Breast epithelium (tissue), 4 donors: Measurements from ENCODE around the gene IRS1. TPM values are rescaled to one million over a fixed set of nuclear protein-coding genes. Genes with fewer than 3 reads are reported as not detected.

Experiments
- DNase-seq, 2 donors: peaks; one replicate each; pipeline ENCODE4 v3.0.0-alpha.2; 2019; ENCODE audit warnings: low spot score in 2 of 2
- H3K27ac ChIP-seq, 2 donors: fragments of 200-600 bp; sonication (generic) in 1 of 2; one replicate each; pipeline ENCODE4 v1.5.1; 2016 to 2019; ENCODE audit warnings: mild to moderate bottlenecking in 1 of 2
- H3K27me3 ChIP-seq, 2 donors: fragments of 200-600 bp; sonication (generic) in 1 of 2; one replicate each; pipeline versions ENCODE4 v1.5.1 to v1.6.0; 2017 to 2019; ENCODE audit warnings: control low read depth in 1 of 2, mild to moderate bottlenecking in 1 of 2
- H3K36me3 ChIP-seq: fragments of 200-600 bp; one replicate; pipeline ENCODE4 v1.5.1; 2019
- H3K4me1 ChIP-seq, 2 donors: fragments of 200-600 bp; sonication (generic); one replicate each; pipeline ENCODE4 v1.5.1; 2016 to 2019; ENCODE audit warnings: control low read depth in 1 of 2
- H3K4me3 ChIP-seq, 3 donors: fragments of 200-600 bp; sonication (generic); 1 replicate in 2 of 3; 2 replicates in 1 of 3; pipeline ENCODE4 v1.5.1; 2016 to 2019; ENCODE audit warnings: mild to moderate bottlenecking in 3 of 3, moderate library complexity in 2 of 3
- H3K9me3 ChIP-seq, 2 donors: fragments of 200-600 bp; sonication (generic) in 1 of 2; one replicate each; pipeline ENCODE4 v1.5.1; 2016 to 2019; ENCODE audit warnings: control low read depth in 1 of 2
- CTCF ChIP-seq, 3 donors: fragments of 450-650 bp; IDR thresholded peaks; one replicate each; pipeline ENCODE4 v1.5.1; 2016 to 2017; ENCODE audit warnings: antibody characterized with exemption in 3 of 3, mild to moderate bottlenecking in 3 of 3, moderate library complexity in 3 of 3
- POLR2A ChIP-seq: fragments of 450-650 bp; IDR thresholded peaks from one replicate; pipeline ENCODE4 v1.6.1; 2016; ENCODE audit warnings: antibody characterized with exemption, mild to moderate bottlenecking, moderate library complexity
- POLR2AphosphoS5 ChIP-seq, 3 donors: sonication (generic); formaldehyde crosslinking; IDR thresholded peaks; one replicate each; pipeline ENCODE4 v1.6.1; 2017; ENCODE audit warnings: antibody characterized with exemption in 3 of 3
- intact Hi-C: fragments of 100-400 bp; cut with DNase I; formaldehyde crosslinking; loops from one replicate; pipeline ENCODE4 v1.15.1; 2023; ENCODE audit warnings: low total_unique reads
- total RNA-seq, 3 donors: library from RNA; depleted of rRNA; stranded (reverse); fragments of >200 nt; gene quantifications; one replicate each; pipeline ENCODE4 v1.1.0, GENCODE V29; 2016

Gene IRS1
- total RNA-seq, 3 donors from 2014 or later: 18.4 to 48.3 (median 22.3) TPM

- Histone ChIP-seq H3K4me3 (no peak overlapping the region), H3K36me3 (no peaks in the 10 kb centered on the region), H3K4me1 (no peaks in the 10 kb centered on the region), H3K9me3 (no peaks in the 10 kb centered on the region), H3K27ac (no peak overlapping the region), H3K27me3 (no peaks in the 10 kb centered on the region)
- TF ChIP-seq POLR2AphosphoS5 (IDR thresholded peaks at IDR 0.05) (no peak), CTCF (IDR thresholded peaks at IDR 0.05) (no peak), POLR2A (no peak)
- intact Hi-C loops: no loop called here
- no peak for DNase-seq
Measured at GRCh38 chr2:226818930-226819329, 19.3 kb upstream of the IRS1 start.

GRCh38 chr2:226813148-226813701, 13.6 kb upstream of the IRS1 start:
- no peak for TF ChIP-seq POLR2AphosphoS5 (IDR thresholded peaks at IDR 0.05)
- Histone ChIP-seq H3K27ac (no peak overlapping the region), H3K9me3 (no peaks in the 10 kb centered on the region), H3K36me3 (no peaks in the 10 kb centered on the region), H3K4me3 (no peak overlapping the region), H3K27me3 (no peaks in the 10 kb centered on the region), H3K4me1 (no peaks in the 10 kb centered on the region)
- intact Hi-C loops: no loop called here
- DNase-seq: no peak

- intact Hi-C loops: loop anchor here (5.0 kb wide), 1 partner anchor 124 kb away; no protein-coding TSS in a partner anchor
- Histone ChIP-seq H3K9me3 (no peaks in the 10 kb centered on the region), H3K4me1 (no peaks in the 10 kb centered on the region), H3K27ac (no peak overlapping the region), H3K4me3 (no peak overlapping the region), H3K36me3 (no peaks in the 10 kb centered on the region), H3K27me3 (no peaks in the 10 kb centered on the region)
- no peak for DNase-seq
- TF ChIP-seq POLR2AphosphoS5 (IDR thresholded peaks at IDR 0.05) (no peak), POLR2A (no peak), CTCF (IDR thresholded peaks at IDR 0.05) (no peak)
Measured at GRCh38 chr2:226803410-226803809, 3.8 kb upstream of the IRS1 start.

- DNase-seq: no peak
- Histone ChIP-seq H3K27me3 (no peaks in the 10 kb centered on the region), H3K9me3 (no peaks in the 10 kb centered on the region), H3K4me3 (no peak overlapping the region), H3K27ac (no peak overlapping the region), H3K36me3 (no peaks in the 10 kb centered on the region), H3K4me1 (no peaks in the 10 kb centered on the region)
- intact Hi-C loops: loop anchor here (5.0 kb wide), 1 partner anchor 125 kb away; no protein-coding TSS in a partner anchor
- peak; percentile 62 to 78 (median 77) for TF ChIP-seq CTCF (IDR thresholded peaks at IDR 0.05)
- no peak for TF ChIP-seq POLR2A
Measured at GRCh38 chr2:226802573-226802972, 3.0 kb upstream of the IRS1 start.

GRCh38 chr2:226800941-226801784, 1.5 kb upstream of the IRS1 start:
- DNase-seq: peak; percentile 75 to 77
- H3K36me3 ChIP-seq: no peaks in the 10 kb centered on the region
- H3K4me1 ChIP-seq: peaks cover 0 to 2% of the 10 kb centered on the region in 2 donors
- TF ChIP-seq POLR2AphosphoS5 (IDR thresholded peaks at IDR 0.05) (peak in 2 of 3 donors; percentile 16 to 33), POLR2A (no peak)
- H3K4me3 ChIP-seq: peak overlapping the region in 2 of 3 donors; percentile 87 to 88
- H3K9me3 ChIP-seq: no peaks in the 10 kb centered on the region
- H3K27me3 ChIP-seq: no peaks in the 10 kb centered on the region
- H3K27ac ChIP-seq: peak overlapping the region; percentile 95 to 97
- intact Hi-C loops: loop anchor here (5.0 kb wide), 1 partner anchor 126 kb away; no protein-coding TSS in a partner anchor
